ENCODE data around the gene TLDC2.
"Not testable (repeated sequence)": the region's sequence is repeated elsewhere in the genome, so short reads cannot be mapped to it uniquely, and the experiment has no call there.

Gene TLDC2

GRCh38 chr20:36871640-36872570 lies 4.0 kb upstream of the TLDC2 start:
- DNase-seq, result no peak

DNA sequence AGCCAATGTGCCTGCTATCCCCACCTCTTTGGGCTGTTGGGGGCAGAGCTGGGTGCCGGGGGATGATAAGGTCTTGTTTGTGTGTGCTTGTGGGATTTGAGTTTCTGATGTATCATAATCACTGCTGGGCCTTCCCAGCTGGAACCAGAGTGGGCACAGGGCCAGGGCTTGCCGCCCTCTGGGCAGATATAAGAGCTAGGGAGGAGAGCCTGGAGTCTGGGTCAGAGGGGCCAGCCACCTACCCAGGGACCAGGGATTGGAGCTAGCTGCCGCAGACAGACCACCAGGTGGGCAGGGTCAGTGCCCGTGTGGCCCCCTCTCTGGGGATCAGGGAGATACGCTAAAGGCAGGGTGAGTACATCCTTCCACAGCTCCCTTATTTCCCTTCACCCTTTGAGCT lies 3.1 kb upstream of the TLDC2 start:
- no peak for DNase-seq

DNA sequence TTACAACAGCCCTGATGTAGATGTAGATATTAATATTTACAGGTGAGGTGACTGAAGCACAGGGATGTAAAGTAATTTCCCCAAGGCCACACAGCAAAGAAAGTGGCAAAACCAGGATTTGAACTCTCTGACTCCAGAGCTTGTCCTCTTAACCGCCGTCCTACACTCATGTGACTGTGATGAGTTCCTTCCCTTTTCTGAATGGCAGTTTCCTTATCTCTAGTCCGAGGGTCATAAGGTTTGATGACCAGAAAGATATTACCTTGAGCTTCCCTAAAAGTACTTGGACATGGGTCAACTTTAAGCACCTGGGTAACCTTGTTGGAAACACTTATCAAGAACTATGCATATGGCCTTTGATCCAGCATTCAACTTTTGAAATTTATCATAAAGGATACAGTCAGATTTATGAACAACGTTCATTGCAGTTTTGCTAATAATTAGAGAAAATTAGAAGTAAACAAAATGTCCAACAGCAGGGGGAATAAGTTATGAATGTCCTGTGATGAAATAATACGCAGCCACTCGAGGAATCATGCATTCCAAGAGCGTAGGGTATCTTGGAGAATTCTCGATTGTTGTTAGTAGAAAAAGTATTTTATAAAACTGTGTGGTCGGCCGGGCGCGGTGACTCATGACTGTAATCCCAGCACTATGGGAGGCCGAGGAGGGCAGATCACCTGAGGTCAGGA lies 2.3 kb upstream of the TLDC2 start:
- DNase-seq, result no peak

DNA sequence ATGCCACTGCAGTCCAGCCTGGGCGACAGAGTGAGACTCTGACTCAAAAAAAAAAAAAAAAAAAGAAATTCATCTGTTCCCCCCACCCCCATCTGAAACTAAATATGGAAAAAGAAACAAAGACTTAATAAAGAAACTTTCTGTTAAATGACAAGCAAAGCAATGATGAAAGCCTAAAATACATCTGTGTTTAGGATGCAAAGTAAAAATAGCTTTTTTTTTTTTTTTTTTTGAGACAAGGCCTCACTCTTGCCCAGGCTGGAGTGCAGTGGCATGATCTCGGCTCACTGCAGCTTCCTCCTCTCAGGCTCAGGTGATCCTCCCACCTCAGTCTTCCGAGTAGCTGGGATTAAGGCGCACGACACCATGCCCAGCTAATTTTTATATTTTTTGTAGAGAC lies 845 bp upstream of the TLDC2 start:
- DNase-seq, result not testable (repeated sequence)

DNA sequence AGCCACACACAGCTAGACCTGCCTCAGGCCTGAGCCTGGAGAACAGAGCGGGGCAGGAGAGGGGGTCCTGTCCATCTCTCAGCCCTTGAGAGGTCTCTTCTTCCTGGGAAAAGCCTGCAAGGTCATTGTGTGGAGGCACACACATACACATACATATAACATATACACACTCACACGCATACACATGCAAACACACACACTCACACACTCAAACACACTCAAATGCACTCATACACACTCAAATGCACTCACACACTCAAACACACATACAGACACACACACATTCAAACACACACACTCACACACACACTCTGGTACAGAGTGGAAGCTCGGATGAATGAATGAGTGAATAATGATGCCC lies 515 bp downstream of the TLDC2 start:
- DNase-seq, result no peak

- no peak for DNase-seq
Observed at GRCh38 chr20:36878941-36879340, 3.0 kb downstream of the TLDC2 start.

DNA sequence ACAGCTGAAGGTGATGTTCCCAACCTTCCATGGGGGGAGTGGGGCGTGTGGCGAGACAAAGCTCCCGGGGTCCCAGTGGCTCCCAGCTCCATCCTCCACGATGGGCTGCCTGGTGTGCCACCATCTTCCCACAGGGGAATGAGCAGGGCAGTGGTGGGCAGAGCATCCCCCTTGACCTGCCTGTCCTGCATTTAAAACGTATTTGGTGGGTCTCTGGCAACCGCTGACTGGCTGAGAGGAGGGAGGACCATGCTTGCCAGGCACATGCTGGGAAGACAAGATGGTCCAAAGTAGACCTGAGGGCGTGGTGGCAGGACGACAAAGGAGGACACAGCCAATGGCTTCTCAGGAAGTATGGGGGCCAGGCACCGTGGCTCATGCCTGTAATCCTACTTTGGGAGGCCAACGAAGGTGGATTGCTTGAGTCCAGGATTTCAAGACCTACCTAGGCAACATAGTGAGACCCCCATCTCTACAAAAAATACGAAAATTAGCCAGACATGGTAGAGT lies 4.9 kb downstream of the TLDC2 start:
- no peak for DNase-seq

DNA sequence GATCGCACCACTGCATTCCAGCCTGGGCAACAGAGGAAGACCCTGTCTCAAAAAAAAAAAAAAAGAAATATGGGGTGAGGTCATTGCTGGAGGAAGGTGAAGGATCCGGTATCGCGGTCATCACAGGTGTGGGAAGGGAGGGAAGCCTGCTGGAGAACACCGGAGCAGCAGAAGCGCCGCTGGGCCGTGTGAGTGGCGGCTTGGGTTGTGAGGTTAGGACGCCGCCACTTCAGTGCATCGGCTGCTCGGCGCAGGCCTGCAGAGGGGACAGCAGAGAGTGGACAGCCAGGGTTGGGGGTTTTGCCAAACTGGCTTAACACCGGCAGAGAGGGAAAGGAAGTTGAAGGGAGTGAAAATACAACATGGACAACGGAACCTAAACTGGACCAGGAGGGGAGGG lies 5.4 kb downstream of the TLDC2 start:
- no peak for DNase-seq

GRCh38 chr20:36881888-36882287 lies 6.0 kb downstream of the TLDC2 start:
- no peak for DNase-seq

DNA sequence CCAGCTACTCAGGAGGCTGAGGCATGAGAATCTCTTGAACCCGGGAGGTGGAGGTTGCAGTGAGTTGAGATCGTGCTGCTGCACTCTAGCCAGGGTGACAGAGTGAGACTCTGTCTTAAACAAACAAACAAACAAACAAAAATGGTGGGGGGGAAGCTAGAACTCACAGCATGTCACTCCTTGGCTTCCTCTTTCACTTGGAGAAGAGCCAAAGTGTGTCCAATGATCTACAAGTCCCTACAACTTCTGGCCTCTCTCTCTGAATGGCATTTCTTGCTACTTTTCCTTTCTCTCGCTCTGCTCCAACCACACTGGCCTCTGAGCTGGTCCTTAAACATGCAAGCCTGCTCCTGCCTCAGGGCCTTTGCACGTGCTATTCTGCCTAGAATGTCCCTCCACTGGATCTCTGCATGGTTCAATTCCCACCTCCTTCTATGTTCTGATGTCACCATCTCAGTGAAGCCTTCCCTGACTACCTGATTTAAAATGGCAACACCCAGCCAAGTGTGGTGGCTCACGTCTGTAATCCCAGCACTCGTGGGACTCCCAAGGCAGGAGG lies 8.1 kb downstream of the TLDC2 start:
- no peak for DNase-seq

DNA sequence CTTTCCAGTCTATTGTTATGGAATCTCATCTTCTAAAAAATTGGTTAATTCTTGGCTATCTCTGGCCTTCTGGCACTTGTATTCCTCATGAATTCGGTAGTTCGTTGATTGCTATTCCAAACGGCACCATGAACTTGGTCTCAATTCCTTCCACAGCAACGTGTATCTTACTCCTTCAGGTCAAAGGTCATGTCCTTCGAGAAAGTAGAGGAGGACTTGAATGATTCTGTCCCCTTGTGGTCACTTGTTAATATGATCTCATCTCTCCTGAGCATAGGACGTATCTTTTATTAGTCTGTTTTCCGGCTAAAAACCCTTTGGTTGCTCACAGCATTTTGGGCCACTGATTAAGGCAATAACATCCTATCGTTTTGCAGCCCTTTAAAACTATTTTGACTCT lies 9.4 kb downstream of the TLDC2 start:
- no peak for DNase-seq

DNA sequence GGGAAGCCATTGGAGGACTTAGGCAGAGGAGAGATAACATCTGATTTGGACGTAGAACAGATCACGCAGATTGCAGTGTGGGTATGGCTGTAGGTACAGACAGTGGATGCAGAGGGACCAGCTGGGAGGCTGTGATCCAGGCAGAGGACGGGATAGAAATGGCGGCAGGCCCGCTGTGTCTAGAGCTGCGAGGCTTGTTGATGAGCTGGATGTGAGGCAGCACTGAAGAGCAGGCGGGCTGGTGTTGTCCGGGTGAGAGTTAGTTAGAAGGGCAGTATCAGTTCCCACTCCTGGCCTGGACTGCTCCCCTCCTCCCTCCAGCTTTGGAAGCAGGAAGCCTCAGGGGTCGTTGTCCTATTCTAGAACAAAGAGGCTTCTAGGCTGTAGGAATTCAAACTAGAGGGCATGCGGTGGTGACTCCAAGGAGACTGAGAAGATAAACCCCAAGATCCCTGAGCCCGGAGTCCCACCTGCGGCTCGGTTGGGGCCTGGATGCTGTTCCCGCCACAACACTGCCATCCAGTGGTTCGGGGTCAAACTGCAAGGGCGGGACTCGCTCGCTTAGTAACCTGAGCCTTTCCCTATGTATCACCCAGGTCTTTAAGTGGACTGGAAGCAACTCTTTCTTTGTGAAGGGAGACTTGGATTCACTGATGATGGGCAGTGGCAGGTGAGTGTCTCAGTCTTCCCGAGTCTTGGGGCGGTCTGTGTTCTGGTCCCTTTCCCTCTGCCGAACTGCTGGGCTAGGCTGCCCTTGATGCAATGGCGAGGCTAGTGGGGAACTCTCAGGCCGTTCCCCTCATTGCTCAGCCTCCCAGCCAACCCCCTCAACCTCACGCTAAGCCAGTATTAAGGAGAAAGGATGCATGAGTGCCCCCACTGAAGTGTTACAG lies 11.2 kb downstream of the TLDC2 start:
- peak; percentile 78 for DNase-seq

- no peak for DNase-seq
Observed at GRCh38 chr20:36887752-36888090, 11.8 kb downstream of the TLDC2 start.

DNA sequence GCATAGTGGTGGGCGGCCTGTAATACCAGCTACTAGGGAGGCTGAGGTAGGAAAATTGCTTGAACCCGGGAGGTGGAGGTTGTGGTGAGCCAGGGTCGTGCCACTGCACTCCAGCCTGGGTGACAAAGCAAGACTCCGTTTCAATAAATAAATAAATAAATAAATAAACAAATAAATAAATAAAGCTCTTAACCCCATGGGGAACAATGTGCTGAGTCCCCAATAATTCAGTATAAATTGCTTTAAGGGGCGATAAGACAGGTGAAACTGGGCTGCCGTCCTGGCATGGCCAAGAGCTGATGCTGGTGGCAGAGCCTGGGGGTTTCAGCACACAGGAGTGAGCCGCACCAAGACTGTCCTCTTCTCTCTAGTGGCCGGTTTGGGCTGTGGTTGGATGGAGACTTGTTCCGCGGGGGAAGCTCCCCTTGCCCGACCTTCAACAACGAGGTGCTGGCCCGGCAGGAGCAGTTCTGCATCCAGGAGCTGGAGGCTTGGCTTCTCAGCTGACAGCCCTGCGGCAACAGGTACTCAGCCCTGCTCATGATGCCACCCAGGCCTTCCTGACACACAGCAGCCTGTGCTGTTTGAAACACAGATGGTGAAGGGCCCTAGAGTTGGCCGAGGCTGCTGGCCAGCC lies 13.1 kb downstream of the TLDC2 start:
- no peak for DNase-seq

DNA sequence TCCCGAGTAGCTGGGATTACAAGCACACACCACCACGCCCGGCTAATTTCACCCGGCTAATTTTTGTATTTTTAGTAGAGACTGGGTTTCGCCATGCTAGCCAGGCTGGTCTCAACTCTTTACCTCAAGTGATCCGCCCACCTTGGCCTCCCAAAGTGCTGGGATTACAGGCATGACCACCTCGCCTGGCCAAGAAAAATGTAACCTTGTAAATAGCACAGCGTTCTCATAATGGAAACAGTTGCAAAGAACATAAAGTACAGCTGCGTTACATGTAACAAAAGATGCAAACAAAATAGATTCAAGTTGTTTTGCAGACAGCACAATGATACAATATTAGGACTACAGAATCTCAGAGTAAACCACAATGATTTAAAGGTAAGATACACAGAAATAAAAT lies 14.6 kb downstream of the TLDC2 start:
- no peak for DNase-seq

GRCh38 chr20:36891211-36891610 lies 15.3 kb downstream of the TLDC2 start:
- no peak for DNase-seq

GRCh38 chr20:36893801-36894200 lies 17.9 kb downstream of the TLDC2 start:
- DNase-seq, result no peak

- DNase-seq, result no peak
Observed at GRCh38 chr20:36895036-36895435, 19.1 kb downstream of the TLDC2 start.

DNA sequence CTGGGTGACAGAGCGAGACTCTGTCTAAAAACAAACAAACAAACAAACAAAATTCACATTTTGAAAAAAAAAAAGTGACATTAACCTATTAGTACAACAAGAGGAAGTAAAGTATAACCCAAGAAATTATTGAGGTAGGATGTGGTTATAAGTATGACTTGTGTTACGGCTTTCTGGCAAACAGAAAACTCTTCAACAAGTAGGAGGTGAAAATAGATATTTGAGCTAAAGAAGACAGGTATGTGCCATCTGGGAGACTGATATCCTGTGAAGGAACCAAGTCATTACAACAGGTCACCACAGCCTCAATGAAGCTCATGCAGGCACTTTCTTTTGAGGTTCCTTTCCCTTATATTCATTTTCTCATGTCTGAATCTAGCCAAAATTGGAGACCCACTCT lies 28.8 kb downstream of the TLDC2 start:
- no peak for DNase-seq

GRCh38 chr20:36905566-36905965 lies 29.6 kb downstream of the TLDC2 start:
- not testable (repeated sequence) for DNase-seq

DNA sequence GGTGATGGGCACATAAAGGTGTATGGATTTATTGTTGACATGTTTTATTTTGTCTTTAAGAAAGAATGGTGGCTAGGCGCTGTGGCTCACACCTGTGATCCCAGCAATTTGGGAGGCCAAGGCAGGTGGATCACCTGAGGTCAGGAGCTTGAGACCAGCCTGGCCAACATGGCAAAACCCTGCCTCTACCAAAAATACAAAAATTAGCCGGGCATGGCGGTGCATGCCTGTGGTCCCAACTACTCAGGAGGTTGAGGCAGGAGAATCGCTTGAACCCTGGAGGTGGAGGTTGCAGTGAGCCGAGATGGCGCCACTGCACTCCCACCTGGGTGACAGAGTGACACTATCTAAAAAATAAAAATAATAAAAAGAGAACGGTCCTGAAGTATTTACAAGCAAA lies 30.1 kb downstream of the TLDC2 start:
- not testable (repeated sequence) for DNase-seq

- DNase-seq, result no peak
Observed at GRCh38 chr20:36908603-36909002, 32.7 kb downstream of the TLDC2 start.
